Measurements from ENCODE around the gene MAN1C1. TPM values are rescaled to one million over a fixed set of nuclear protein-coding genes. Genes with fewer than 3 reads are reported as not detected.
A peak's percentile ranks its signal among the peaks of the same experiment; 100 is the strongest.

Gene MAN1C1
- total RNA-seq, 4 donors from 2014 or later = 28.1 to 60.4 (median 32.7) TPM

- no peak overlapping the region for H3K4me3 ChIP-seq (replicated peaks in 1 of 3)
- H3K27ac ChIP-seq = peak overlapping the region; percentile 69 to 86 (median 72)
- H3K27me3 ChIP-seq = no peaks in the 10 kb centered on the region
- peak; percentile 88 to 91 for DNase-seq
- H3K36me3 ChIP-seq = no peaks in the 10 kb centered on the region
- H3K4me1 ChIP-seq = peaks cover 16 to 29% of the 10 kb centered on the region in 2 donors
- no peaks in the 10 kb centered on the region for H3K9me3 ChIP-seq
- no peak for TF ChIP-seq CTCF (IDR thresholded peaks at IDR 0.05)
- TF ChIP-seq POLR2A (IDR thresholded peaks at IDR 0.05) = peak in 1 of 2 donors; percentile 61
- intact Hi-C loops (cut with DNase I) = loop anchor here (5.0 to 10.0 kb wide), 3 partner anchors 99 to 251 kb away; partner anchors contain the start of gene LDLRAP1
- 61 to 66% methylated on average over 22 of the region's 22 CpGs for WGBS, 2 donors
Observed at GRCh38 chr1:25795946-25796810, 179.6 kb downstream of the MAN1C1 start.

- peaks cover 17 to 34% of the 10 kb centered on the region in 2 donors for H3K4me1 ChIP-seq
- peak in 5 of 6 experiments; percentile 72 to 97 (median 88) for TF ChIP-seq CTCF (IDR thresholded peaks at IDR 0.05)
- no peak for TF ChIP-seq POLR2A (IDR thresholded peaks at IDR 0.05)
- no peaks in the 10 kb centered on the region for H3K36me3 ChIP-seq
- no peak overlapping the region for H3K4me3 ChIP-seq (replicated peaks in 1 of 3)
- WGBS, 2 donors = 4 to 10% methylated on average over 19 of the region's 19 CpGs
- no peaks in the 10 kb centered on the region for H3K27me3 ChIP-seq
- peak; percentile 87 to 94 for DNase-seq
- peak overlapping the region; percentile 69 to 86 (median 72) for H3K27ac ChIP-seq
- intact Hi-C loops (cut with DNase I) = loop anchor here (5.0 to 10.0 kb wide), 3 partner anchors 100 to 252 kb away; partner anchors contain the start of gene LDLRAP1
- no peaks in the 10 kb centered on the region for H3K9me3 ChIP-seq
Observed at GRCh38 chr1:25796811-25797458, 180.3 kb downstream of the MAN1C1 start.

GRCh38 chr1:25797939-25798338 is 181.3 kb downstream of the MAN1C1 start:
- TF ChIP-seq POLR2A (IDR thresholded peaks at IDR 0.05) (no peak), CTCF (IDR thresholded peaks at IDR 0.05) (peak in 4 of 6 experiments; percentile 9 to 27 (median 24))

GRCh38 chr1:25798666-25799351 is 182.2 kb downstream of the MAN1C1 start:
- no peaks in the 10 kb centered on the region for H3K36me3 ChIP-seq
- no peak for DNase-seq
- whole genome bisulfite sequencing, 2 donors = 80 to 88% methylated on average over 6 to 8 of the region's 8 CpGs
- TF ChIP-seq CTCF (IDR thresholded peaks at IDR 0.05) = no peak
- TF ChIP-seq POLR2A (IDR thresholded peaks at IDR 0.05) = no peak
- H3K9me3 ChIP-seq = no peaks in the 10 kb centered on the region
- peaks cover 23 to 46% of the 10 kb centered on the region in 2 donors for H3K4me1 ChIP-seq
- no peak overlapping the region for H3K27ac ChIP-seq
- no peak overlapping the region for H3K4me3 ChIP-seq (replicated peaks in 1 of 3)
- intact Hi-C loops (cut with DNase I) = loop anchor here (5.0 to 10.0 kb wide), 3 partner anchors 102 to 254 kb away; partner anchors contain the start of gene LDLRAP1
- H3K27me3 ChIP-seq = no peaks in the 10 kb centered on the region

More at GRCh38 chr1:25797939-25798338, 181.3 kb downstream of the MAN1C1 start:
- no peak for DNase-seq
- H3K4me1 ChIP-seq = peaks cover 23 to 43% of the 10 kb centered on the region in 2 donors
- WGBS, 2 donors = 84 to 92% methylated on average over 5 to 8 of the region's 8 CpGs
- H3K27ac ChIP-seq = peak overlapping the region in 1 of 3 donors; percentile 72
- no peaks in the 10 kb centered on the region for H3K27me3 ChIP-seq
- no peak overlapping the region for H3K4me3 ChIP-seq (replicated peaks in 1 of 3)
- no peaks in the 10 kb centered on the region for H3K9me3 ChIP-seq
- H3K36me3 ChIP-seq = no peaks in the 10 kb centered on the region
- intact Hi-C loops (cut with DNase I) = loop anchor here (5.0 to 10.0 kb wide), 3 partner anchors 101 to 253 kb away; partner anchors contain the start of gene LDLRAP1
